Hematopoietic multipotent progenitor cell treated with erythropoietin and hydrocortisone succinate and interleukin-3 and kit ligand, for 8 days (in vitro differentiated cells): Measurements from ENCODE around the gene PLOD2.
A peak's percentile ranks its signal among the peaks of the same experiment; 100 is the strongest.

Experiments
- DNase-seq: peaks from one replicate; pipeline ENCODE4 v3.0.0-alpha.2; 2015

The PLOD2 gene

GRCh38 chr3:146160964-146161662, at the start of gene PLOD2:
PLOD2 (minus strand) TSS chr3:146161184; CDS start chr3:146160989, 195 bp downstream.
- DNase-seq, result peak; percentile 43

- no peak for DNase-seq
These were observed 48.4 kb upstream of the PLOD2 start for GRCh38 chr3:146209371-146209770.

GRCh38 chr3:146203776-146204175, 42.8 kb upstream of the PLOD2 start:
- DNase-seq, result no peak

GRCh38 chr3:146200461-146201220, 39.7 kb upstream of the PLOD2 start:
- no peak for DNase-seq

DNA sequence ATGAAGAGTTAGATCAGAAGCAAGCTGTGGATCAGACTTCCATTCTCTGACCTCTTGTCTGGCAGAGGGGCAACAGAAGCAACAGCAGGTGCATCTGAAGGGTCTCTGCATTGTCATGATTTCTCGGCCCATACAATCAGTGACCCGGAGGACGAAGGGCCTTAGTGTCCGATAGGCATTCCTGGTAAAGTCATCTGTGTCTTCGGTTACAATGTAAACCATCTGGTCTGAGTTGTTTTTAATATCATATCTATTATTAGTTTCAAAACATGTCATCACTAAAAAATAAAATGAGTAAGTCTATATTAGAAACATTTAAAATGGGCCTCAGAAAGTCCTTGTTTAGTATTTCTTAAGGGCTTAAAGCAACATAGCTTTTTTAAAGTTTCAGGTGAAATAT, 38.8 kb upstream of the PLOD2 start:
- no peak for DNase-seq

- DNase-seq, result no peak
These were observed 35.8 kb upstream of the PLOD2 start for GRCh38 chr3:146196789-146197188.

DNA sequence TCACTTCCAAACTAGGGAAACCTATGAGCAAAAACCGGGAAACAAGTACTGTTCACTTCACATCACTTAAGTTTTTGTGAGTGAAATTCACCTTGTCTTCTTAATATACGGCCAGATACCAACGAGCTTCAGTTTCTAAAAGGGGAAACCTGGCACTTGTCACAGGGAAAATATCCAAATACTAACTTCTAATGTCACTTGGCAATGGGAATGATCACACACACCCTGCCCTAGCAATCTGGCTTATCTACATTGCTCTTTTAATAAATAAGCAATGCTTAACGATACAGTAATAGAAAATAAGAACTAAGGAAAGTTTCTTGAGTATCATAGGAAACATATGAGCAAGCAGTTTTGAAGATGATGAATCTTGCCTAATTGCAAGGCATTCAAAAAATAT, 34.6 kb upstream of the PLOD2 start:
- no peak for DNase-seq

DNA sequence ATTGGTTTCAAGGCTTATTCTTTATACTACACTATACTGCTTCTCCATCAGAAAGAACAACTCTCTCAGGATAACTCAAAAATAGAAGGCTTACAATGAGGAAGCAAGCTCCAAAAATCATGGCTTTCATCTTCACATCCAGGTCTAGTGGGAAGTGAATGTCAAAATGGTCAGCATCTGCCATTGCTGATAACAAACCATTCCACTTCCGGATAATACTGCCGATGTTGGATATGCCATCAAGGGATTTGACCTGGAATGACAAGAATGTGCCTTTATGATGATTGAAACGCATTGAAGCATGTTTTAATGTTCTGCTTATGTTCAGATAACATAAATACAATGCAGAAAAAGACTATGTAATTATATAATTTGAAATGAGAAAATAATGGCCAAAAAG, 34.0 kb upstream of the PLOD2 start:
- no peak for DNase-seq

DNA sequence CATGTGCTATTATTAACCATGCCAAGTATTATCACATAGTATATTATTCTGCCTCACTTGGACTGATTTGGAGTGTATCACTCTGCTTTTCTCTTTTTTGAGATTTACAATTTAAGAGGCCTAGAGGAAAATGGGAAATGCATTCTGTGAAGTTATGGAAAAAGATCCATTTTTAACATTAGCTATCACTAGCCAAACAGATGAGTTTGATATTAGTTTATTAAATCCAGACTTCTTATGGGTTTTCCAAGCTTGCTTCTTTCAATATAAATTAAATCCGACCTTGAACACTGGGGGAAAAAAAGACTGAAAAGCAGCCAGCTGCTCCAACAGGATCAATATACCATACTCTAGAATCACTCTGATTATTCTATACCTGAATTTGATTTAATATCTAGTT, 30.1 kb upstream of the PLOD2 start:
- DNase-seq, result no peak

GRCh38 chr3:146189519-146190173, 28.7 kb upstream of the PLOD2 start:
- peak; percentile 62 for DNase-seq

- peak; percentile 33 for DNase-seq
These were observed 26.5 kb upstream of the PLOD2 start for GRCh38 chr3:146187334-146187950.

DNA sequence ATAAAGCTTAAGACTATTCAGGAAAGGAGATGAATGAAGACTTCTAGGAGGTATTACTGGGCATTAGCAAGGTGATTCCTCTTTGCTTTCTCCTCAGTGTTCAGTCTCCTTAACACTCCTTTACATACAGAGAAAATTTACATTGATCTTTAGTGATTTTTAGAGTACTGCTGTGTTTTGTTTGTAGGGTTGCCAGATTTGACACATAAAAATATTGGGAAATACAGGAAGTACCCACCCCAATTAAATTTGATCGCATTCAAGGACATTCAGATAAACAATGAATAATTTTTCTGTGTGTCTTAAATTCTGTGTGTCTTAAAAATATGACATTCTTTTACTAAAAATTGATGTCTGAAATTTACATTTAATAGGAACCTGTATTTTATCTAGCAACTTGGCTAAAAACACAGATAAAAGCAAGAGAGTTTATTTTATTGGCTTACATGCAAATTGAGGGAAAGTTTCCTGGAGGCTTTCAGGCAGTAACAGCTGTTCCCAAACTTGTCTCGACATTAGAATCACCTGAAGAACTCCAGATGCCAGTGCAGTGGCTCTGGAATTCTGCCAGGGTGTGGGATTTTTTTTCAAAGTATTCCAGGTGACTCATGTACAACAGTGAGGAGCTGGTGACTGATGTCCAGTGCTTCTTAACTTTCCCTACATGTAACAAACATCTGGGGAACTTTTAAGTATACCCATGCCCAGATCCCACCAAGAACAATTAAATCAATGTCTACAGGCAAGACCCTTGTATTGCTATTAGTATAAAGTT, 23.4 kb upstream of the PLOD2 start:
- DNase-seq, result no peak

DNA sequence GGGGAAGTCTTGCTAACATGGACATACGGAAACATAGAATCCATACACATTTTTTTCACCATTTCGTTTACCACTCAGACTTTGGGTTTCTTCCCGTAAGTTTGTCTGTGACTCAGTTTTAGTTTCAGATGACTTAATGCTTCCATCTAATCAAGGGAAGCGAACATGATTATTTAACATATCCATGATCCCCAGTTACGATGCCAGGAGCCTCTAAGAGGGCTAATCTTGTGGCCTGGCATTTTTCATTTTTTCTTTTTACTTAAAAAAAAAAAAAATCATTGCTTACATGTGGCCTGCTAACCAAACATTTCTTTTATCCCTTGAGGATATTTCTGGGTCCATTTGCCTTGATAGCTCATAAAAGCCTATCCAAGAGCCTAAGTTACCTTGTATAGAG, 20.2 kb upstream of the PLOD2 start:
- DNase-seq, result no peak

GRCh38 chr3:146180376-146180775, 19.4 kb upstream of the PLOD2 start:
- DNase-seq, result no peak

DNA sequence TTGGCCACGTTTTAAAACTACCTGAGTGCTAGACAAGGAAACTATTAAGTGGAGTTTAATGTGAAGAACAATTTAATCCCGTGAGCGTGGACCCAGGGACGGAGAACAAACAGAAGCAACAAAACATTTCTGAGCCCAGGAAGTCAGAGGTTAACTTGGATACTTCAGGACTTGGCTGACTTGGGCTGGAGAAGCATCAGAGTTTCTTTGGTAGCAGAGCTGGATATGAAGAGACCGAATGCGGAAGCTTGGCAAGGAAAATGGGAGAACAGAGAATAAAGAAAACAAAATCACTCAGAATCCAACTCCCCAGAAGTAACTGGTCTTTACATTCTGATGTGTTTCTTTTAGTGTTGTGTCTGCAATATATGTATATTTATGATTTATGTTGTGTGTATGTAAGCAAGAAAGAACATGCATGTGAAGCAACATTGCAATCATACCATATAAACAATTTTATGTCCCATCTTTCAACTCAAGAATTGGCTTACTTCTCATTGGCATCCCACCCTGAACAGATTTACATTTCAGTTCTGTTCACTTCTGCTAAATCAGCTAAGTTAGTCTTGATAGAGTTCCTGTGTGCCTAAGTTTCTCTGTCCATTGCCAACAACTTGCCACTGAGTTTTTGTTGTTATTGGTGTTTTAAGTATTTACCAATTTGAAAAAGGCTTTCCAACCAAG, 17.2 kb upstream of the PLOD2 start:
- no peak for DNase-seq

DNA sequence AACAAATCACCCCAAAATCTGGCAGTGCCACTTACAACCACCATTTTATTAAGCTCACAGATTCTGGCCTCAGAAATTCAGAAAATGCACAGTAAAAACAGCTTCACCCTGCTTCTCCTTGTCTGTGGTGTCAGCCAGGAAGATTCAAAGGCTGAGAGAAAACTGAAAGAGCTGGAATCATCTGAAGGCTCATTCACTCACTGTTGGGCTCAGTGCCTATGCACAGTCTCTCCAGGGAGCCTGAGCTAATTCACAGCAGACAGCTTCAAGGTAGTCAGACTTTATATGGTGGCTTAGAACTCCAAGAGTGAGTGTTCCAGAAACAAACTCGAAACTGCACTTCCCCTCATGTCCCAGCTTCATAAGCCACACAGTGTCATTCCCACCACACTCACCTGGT, 16.5 kb upstream of the PLOD2 start:
- no peak for DNase-seq

DNA sequence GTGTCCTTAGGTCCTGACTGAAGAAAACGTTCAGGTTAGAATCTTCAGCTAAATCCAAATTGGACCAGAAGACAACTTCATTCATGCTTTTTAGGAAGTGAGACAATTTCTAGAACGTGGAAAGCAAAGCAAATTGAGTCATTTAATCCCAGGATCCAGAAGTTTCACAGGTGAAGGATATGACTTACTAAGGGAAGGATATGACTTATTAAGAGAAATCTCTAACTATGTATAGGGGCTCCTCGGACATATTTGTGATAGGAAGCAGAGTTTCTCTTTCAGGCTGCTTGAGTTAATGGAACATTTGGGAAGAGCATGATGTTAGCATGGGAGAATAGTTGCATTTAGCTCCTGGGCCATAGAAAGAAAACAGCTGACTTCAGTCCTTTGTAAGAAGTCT, 16.1 kb upstream of the PLOD2 start:
- DNase-seq, result no peak

- no peak for DNase-seq
These were observed 11.6 kb upstream of the PLOD2 start for GRCh38 chr3:146172586-146172985.

GRCh38 chr3:146170591-146170990, 9.6 kb upstream of the PLOD2 start:
- no peak for DNase-seq

- no peak for DNase-seq
These were observed 8.9 kb upstream of the PLOD2 start for GRCh38 chr3:146169891-146170290.

- no peak for DNase-seq
These were observed 5.8 kb upstream of the PLOD2 start for GRCh38 chr3:146166826-146167225.

GRCh38 chr3:146166415-146166821, 5.4 kb upstream of the PLOD2 start:
- DNase-seq, result no peak
